ENCODE measurements around the gene WNT7A. TPM values are rescaled to one million over a fixed set of nuclear protein-coding genes. Genes with fewer than 3 reads are reported as not detected.

WNT7A gene
- total RNA-seq, 1 donor from 2014 or later = 1.0 TPM

DNA sequence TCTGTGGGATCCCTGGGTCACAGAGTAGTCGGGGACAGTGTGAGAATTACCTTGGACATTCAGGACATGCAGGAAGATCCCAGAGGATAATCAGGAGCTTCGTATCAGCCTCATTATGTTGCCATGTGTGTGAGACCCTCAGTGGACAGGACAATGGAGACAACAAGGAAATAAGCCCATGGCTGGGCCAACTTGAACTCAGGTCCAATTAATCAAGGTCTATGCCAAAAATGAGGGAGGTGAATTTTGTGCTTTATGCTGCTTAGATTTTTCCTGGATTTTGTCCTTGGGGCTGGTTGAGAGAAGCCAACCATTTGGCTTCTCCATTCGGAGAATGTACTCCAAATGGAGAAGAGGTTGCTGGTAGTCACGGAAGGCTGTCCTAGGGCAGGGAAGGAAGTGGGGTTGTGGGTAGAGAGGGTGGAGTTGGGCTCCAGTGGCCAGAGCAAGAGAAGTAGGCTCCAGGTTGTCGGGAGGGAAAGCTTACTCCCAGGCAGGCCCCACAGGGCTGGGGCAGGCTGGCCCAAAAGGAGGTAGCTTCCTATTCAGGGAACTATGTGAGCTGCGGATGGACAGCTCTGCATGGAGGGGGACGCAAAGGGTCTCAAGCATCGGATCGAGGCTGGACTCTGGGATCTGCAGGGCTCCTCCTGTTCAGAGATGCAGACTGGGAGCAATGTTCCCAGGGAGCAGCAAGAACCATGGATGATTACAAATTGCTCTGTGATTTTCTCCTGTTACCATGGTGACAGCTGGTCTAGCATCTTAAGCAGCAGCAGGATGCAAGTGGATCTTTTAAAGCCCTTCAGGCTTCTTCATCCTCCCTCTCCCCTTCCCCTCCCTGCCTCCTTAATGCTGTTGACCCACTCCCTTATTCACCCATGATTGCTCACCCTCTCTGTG, 91.1 kb downstream of the WNT7A start:
- Mint-ChIP-seq H3K27me3 (ENCODE audit: low read depth) (peaks cover 10% of the 10 kb centered on the region), H3K4me3 (no peak overlapping the region), H3K4me1 (no peaks in the 10 kb centered on the region), H3K9me3 (no peaks in the 10 kb centered on the region), H3K36me3 (no peaks in the 10 kb centered on the region), H3K27ac (no peak overlapping the region)
- TF ChIP-seq, protein P1, sequence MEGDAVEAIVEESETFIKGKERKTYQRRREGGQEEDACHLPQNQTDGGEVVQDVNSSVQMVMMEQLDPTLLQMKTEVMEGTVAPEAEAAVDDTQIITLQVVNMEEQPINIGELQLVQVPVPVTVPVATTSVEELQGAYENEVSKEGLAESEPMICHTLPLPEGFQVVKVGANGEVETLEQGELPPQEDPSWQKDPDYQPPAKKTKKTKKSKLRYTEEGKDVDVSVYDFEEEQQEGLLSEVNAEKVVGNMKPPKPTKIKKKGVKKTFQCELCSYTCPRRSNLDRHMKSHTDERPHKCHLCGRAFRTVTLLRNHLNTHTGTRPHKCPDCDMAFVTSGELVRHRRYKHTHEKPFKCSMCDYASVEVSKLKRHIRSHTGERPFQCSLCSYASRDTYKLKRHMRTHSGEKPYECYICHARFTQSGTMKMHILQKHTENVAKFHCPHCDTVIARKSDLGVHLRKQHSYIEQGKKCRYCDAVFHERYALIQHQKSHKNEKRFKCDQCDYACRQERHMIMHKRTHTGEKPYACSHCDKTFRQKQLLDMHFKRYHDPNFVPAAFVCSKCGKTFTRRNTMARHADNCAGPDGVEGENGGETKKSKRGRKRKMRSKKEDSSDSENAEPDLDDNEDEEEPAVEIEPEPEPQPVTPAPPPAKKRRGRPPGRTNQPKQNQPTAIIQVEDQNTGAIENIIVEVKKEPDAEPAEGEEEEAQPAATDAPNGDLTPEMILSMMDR (IDR thresholded peaks at IDR 0.05; ENCODE audit: unreplicated experiment) = no peak
- DNase-seq (ENCODE audit: low spot score in 2 of 2, unreplicated experiment in 2 of 2) = no peak

DNA sequence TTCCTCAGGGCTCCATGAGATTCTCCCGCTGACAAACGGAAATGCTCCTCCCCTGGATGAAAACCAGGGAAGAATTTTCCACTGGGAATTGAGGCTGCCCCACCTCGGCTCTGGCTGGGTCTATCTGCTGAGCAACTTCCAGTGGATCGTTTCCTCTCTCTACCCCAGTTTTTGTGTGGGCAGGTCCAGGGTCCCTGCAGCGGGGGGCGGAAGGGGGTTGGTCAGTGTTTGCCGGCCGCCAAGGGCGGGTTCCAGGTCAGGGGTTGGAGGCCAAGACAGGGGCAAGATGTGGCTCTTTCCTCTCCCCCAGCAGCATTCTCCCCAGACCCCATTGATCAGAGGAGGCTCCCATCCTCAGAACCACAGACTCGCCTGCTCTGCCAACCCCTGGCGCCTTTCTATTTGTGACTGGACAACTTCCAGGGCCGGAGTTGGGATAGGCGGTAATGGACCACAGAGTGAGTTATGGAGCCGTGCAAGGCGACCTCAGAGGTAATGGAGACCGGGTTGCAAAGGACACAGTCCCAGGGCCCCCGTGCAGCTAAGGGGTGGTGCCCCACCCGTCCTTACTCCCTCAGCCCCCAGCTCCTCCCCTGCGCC, 92.2 kb downstream of the WNT7A start:
- Mint-ChIP-seq H3K9me3 (no peaks in the 10 kb centered on the region), H3K36me3 (no peaks in the 10 kb centered on the region), H3K4me3 (no peak overlapping the region), H3K27me3 (ENCODE audit: low read depth) (peaks cover 9% of the 10 kb centered on the region), H3K4me1 (no peaks in the 10 kb centered on the region), H3K27ac (no peak overlapping the region)
- no peak for DNase-seq (ENCODE audit: low spot score in 2 of 2, unreplicated experiment in 2 of 2)
- TF ChIP-seq, protein P1 (IDR thresholded peaks at IDR 0.05; ENCODE audit: unreplicated experiment) = no peak

DNA sequence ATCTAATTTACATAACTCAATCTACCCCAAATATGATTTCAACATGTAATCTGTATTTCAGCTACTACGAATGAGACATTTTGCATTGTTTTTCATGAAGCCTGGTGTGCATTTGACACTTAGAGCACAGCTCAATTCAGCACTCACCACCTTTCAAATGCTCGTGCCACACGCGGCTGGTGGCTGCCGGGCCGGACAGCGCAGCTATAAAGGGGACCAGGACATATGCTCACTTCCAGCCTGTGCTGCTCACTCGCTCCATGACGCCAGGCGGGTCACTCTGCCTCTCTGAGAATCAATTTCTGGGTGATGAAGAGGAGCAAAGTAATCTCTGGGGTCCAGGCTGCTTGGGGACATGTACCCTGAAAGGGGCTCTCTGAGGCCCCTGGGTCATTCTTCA, 93.1 kb downstream of the WNT7A start:
- no peaks in the 10 kb centered on the region for H3K36me3 Mint-ChIP-seq
- H3K27me3 Mint-ChIP-seq (ENCODE audit: low read depth) = peaks cover 6% of the 10 kb centered on the region
- H3K4me1 Mint-ChIP-seq = no peaks in the 10 kb centered on the region
- no peak overlapping the region for H3K4me3 Mint-ChIP-seq
- no peak overlapping the region for H3K27ac Mint-ChIP-seq
- TF ChIP-seq, protein P1 (IDR thresholded peaks at IDR 0.05; ENCODE audit: unreplicated experiment) = no peak
- DNase-seq (ENCODE audit: low spot score in 2 of 2, unreplicated experiment in 2 of 2) = no peak
- no peaks in the 10 kb centered on the region for H3K9me3 Mint-ChIP-seq

DNA sequence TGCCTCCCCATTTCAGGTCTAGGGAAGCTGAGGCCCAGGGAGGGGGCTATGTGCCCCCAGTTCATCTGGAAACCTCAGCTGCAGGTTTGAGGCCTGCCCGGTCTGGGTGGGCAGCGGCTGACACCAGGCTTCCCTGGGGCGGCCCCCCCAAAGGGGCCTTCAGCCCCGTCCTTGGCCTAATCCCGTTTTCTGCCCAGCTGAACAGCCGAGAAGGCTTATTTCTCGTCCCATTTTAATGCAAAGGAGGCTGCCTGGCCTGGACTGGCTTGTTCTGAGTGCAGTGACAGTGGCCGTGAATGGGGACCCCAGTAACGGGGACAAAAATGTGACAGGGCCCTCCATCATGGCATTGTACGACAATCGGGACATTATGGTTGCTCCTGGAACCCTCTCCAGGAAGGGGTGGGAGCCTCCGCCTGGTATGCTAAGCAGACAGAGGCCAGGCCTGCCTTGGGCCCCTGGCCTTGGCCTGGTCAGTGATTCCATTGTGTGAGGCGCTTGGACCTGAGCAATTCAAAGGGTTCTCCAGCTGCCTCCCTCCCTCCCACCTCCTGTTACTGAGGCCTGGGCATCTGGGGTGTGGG, 93.9 kb downstream of the WNT7A start:
- peaks cover 5% of the 10 kb centered on the region for H3K27me3 Mint-ChIP-seq (ENCODE audit: low read depth)
- H3K9me3 Mint-ChIP-seq = no peaks in the 10 kb centered on the region
- TF ChIP-seq, protein P1 (IDR thresholded peaks at IDR 0.05; ENCODE audit: unreplicated experiment) = no peak
- DNase-seq (ENCODE audit: low spot score in 2 of 2, unreplicated experiment in 2 of 2) = no peak
- no peak overlapping the region for H3K27ac Mint-ChIP-seq
- H3K36me3 Mint-ChIP-seq = no peaks in the 10 kb centered on the region
- H3K4me3 Mint-ChIP-seq = no peak overlapping the region
- H3K4me1 Mint-ChIP-seq = no peaks in the 10 kb centered on the region

DNA sequence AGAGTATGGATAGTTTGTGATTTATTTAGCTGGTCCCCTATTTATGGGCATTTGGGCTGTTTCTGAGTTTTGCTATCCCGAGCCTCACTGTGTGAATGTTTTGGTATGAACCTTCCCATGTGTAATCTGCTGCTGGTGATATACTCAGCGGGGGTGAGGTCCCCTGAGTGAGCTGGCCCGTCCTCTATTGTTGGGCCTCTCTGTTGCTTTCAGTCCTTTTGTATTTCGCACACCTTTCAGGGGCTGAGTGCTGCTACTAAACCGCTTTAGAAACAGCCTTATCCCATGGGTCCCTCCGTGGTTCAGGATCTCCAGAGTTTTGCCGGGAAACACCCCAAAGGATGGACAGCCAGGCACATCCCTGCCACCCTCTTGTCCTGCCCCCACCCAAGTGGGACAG, 94.5 kb downstream of the WNT7A start:
- peaks cover 5% of the 10 kb centered on the region for H3K27me3 Mint-ChIP-seq (ENCODE audit: low read depth)
- H3K36me3 Mint-ChIP-seq = no peaks in the 10 kb centered on the region
- TF ChIP-seq, protein P1 (IDR thresholded peaks at IDR 0.05; ENCODE audit: unreplicated experiment) = no peak
- no peak overlapping the region for H3K4me3 Mint-ChIP-seq
- H3K27ac Mint-ChIP-seq = no peak overlapping the region
- no peaks in the 10 kb centered on the region for H3K9me3 Mint-ChIP-seq
- DNase-seq (ENCODE audit: low spot score in 2 of 2, unreplicated experiment in 2 of 2) = no peak
- H3K4me1 Mint-ChIP-seq = no peaks in the 10 kb centered on the region

All from mesothelial cell of epicardium (in vitro differentiated cells).